Measurements from ENCODE around the gene KCND3. TPM values are rescaled to one million over a fixed set of nuclear protein-coding genes. Genes with fewer than 3 reads are reported as not detected.

The KCND3 gene
- total RNA-seq, 3 donors from 2014 or later (not counting 1 experiment from before 2014, with no cell fraction given), result 0.07 to 0.16 TPM; not detected in 1

- no peaks in the 10 kb centered on the region for H3K9me3 Mint-ChIP-seq
- no peaks in the 10 kb centered on the region for H3K4me1 ChIP-seq (ENCODE audit: control insufficient read depth, insufficient read depth, low read length)
- no peak for TF ChIP-seq CTCF (IDR thresholded peaks at IDR 0.05)
- H3K4me3 ChIP-seq (ENCODE audit: low read length), result no peak overlapping the region
- 88% methylated on average over 5 of the region's 5 CpGs for WGBS (ENCODE audit: insufficient coverage)
- no peaks in the 10 kb centered on the region for H3K9me3 ChIP-seq (ENCODE audit: control insufficient read depth, insufficient read depth, low read length)
- H3K27ac Mint-ChIP-seq, result no peak overlapping the region
- H3K4me1 Mint-ChIP-seq, result no peaks in the 10 kb centered on the region
- no peak overlapping the region for H3K27ac ChIP-seq (ENCODE audit: low read length)
- intact Hi-C loops (cut with micrococcal nuclease), result no loop called here
- no peaks in the 10 kb centered on the region for H3K36me3 Mint-ChIP-seq
- H3K27me3 Mint-ChIP-seq (ENCODE audit: low read depth in 2 of 2), result peaks cover 6 to 36% of the 10 kb centered on the region in 2 donors
- peaks cover 3% of the 10 kb centered on the region for H3K27me3 ChIP-seq (ENCODE audit: control insufficient read depth, insufficient read depth, low read length)
- H3K36me3 ChIP-seq (ENCODE audit: control insufficient read depth, insufficient read depth, low read length), result no peaks in the 10 kb centered on the region
- DNase-seq (no peak), ATAC-seq (no peak)
- H3K4me3 Mint-ChIP-seq, result no peak overlapping the region
Observed at GRCh38 chr1:111818546-111818945, 170.9 kb downstream of the KCND3 start.

- Mint-ChIP-seq H3K9me3 (no peaks in the 10 kb centered on the region), H3K4me3 (no peak overlapping the region), H3K27ac (no peak overlapping the region), H3K4me1 (no peaks in the 10 kb centered on the region), H3K36me3 (no peaks in the 10 kb centered on the region), H3K27me3 (ENCODE audit: low read depth in 2 of 2) (peaks cover 6 to 32% of the 10 kb centered on the region in 2 donors)
- H3K4me3 ChIP-seq (ENCODE audit: low read length), result no peak overlapping the region
- H3K4me1 ChIP-seq (ENCODE audit: control insufficient read depth, insufficient read depth, low read length), result no peaks in the 10 kb centered on the region
- ATAC-seq (no peak), DNase-seq (no peak)
- H3K27ac ChIP-seq (ENCODE audit: low read length), result no peak overlapping the region
- H3K36me3 ChIP-seq (ENCODE audit: control insufficient read depth, insufficient read depth, low read length), result no peaks in the 10 kb centered on the region
- H3K27me3 ChIP-seq (ENCODE audit: control insufficient read depth, insufficient read depth, low read length), result peaks cover 3% of the 10 kb centered on the region
- H3K9me3 ChIP-seq (ENCODE audit: control insufficient read depth, insufficient read depth, low read length), result no peaks in the 10 kb centered on the region
- WGBS (ENCODE audit: insufficient coverage), result 92% methylated on average over 4 of the region's 4 CpGs
- intact Hi-C loops (cut with micrococcal nuclease), result no loop called here
- TF ChIP-seq CTCF (IDR thresholded peaks at IDR 0.05), result no peak
Observed at GRCh38 chr1:111818081-111818480, 171.4 kb downstream of the KCND3 start.

GRCh38 chr1:111814642-111815041, 174.8 kb downstream of the KCND3 start:
- Mint-ChIP-seq H3K4me3 (no peak overlapping the region), H3K27ac (no peak overlapping the region), H3K27me3 (ENCODE audit: low read depth in 2 of 2) (peaks cover 2 to 14% of the 10 kb centered on the region in 2 donors), H3K36me3 (no peaks in the 10 kb centered on the region), H3K9me3 (no peaks in the 10 kb centered on the region), H3K4me1 (no peaks in the 10 kb centered on the region)
- intact Hi-C loops (cut with micrococcal nuclease), result no loop called here
- Histone ChIP-seq H3K9me3 (ENCODE audit: control insufficient read depth, insufficient read depth, low read length) (no peaks in the 10 kb centered on the region), H3K4me1 (ENCODE audit: control insufficient read depth, insufficient read depth, low read length) (peaks cover 3% of the 10 kb centered on the region), H3K27me3 (ENCODE audit: control insufficient read depth, insufficient read depth, low read length) (no peaks in the 10 kb centered on the region), H3K4me3 (ENCODE audit: low read length) (no peak overlapping the region), H3K27ac (ENCODE audit: low read length) (no peak overlapping the region), H3K36me3 (ENCODE audit: control insufficient read depth, insufficient read depth, low read length) (no peaks in the 10 kb centered on the region)
- TF ChIP-seq CTCF (IDR thresholded peaks at IDR 0.05), result no peak
- no peak for DNase-seq
- WGBS (ENCODE audit: insufficient coverage), result 94% methylated on average over 3 of the region's 3 CpGs
- ATAC-seq, result no peak

- Histone ChIP-seq H3K9me3 (ENCODE audit: control insufficient read depth, insufficient read depth, low read length) (no peaks in the 10 kb centered on the region), H3K36me3 (ENCODE audit: control insufficient read depth, insufficient read depth, low read length) (no peaks in the 10 kb centered on the region), H3K4me3 (ENCODE audit: low read length) (no peak overlapping the region), H3K27ac (ENCODE audit: low read length) (no peak overlapping the region), H3K27me3 (ENCODE audit: control insufficient read depth, insufficient read depth, low read length) (no peaks in the 10 kb centered on the region), H3K4me1 (ENCODE audit: control insufficient read depth, insufficient read depth, low read length) (peaks cover 5% of the 10 kb centered on the region)
- ATAC-seq (no peak), DNase-seq (no peak)
- H3K9me3 Mint-ChIP-seq, result no peaks in the 10 kb centered on the region
- H3K4me1 Mint-ChIP-seq, result no peaks in the 10 kb centered on the region
- no peaks in the 10 kb centered on the region for H3K36me3 Mint-ChIP-seq
- intact Hi-C loops (cut with micrococcal nuclease), result no loop called here
- H3K27ac Mint-ChIP-seq, result no peak overlapping the region
- no peak for TF ChIP-seq CTCF (IDR thresholded peaks at IDR 0.05)
- 96% methylated on average over 9 of the region's 9 CpGs for WGBS (ENCODE audit: insufficient coverage)
- peaks cover 2 to 13% of the 10 kb centered on the region in 2 donors for H3K27me3 Mint-ChIP-seq (ENCODE audit: low read depth in 2 of 2)
- no peak overlapping the region for H3K4me3 Mint-ChIP-seq
Observed at GRCh38 chr1:111814305-111814628, 175.2 kb downstream of the KCND3 start.

All from natural killer cell (primary cell).